ENCODE data around the gene DSEL.

The DSEL gene

GRCh38 chr18:67500522-67501205 is 15.9 kb downstream of the DSEL start:
- no peak for DNase-seq (ENCODE audit: low read depth)

DNA sequence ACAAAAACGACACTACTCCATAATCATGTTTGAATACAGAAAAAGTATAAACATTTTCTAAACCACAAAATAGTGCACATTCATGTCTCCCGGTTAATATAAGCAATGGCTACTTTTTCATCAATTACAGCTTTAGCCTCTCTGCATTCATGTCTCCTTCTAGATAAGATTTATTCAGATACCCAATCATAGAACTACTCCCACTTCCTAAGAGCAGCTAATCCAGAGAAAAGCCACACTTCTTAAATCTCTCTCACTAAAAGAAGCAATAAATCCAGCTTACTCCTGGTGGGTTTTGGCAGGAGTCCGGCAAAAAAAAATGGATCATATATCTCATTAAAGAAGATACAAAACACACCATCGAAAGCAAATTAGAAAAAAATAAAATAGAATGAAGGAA is 20.1 kb downstream of the DSEL start:
- DNase-seq (ENCODE audit: low read depth), result no peak

DNA sequence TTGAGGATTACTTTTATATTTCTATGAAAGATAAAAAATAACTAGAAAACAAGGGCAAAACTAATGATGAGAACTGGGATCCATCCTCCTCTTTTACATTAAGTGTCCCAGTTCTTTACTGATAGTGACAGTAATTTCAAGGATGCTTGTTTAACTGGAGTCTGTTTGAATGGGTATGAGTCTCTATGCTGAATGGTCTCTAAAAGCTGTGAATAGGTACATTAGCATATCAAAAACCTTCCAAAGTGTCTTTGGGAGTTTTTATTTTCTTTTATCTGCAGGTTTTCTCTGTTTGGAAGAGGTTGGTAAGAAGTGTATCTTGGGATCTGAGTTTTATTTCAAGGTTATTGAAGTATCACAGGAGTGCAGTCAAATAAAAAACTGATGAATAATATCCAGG is 30.0 kb downstream of the DSEL start:
- DNase-seq (ENCODE audit: low read depth), result no peak

DNA sequence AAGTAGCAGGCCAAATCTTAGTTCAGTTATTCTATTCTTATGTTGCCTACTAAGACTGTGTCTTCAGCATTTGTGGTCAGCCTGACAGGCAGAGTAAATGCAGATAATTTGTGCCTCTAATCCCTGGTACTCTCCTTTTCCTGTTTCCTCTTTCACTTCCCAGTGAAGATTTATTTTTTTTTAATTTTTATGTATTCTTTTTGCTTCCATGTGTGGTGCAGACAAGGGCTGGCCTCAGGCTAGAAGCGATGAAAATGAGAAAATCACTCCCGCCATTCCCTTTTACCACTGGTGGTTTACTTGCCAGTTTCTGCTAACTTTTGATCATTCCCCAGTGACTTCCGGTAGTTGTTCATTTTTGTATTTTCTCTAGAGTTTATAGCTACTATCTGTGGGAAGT is 30.9 kb downstream of the DSEL start:
- no peak for DNase-seq (ENCODE audit: low read depth)

DNA sequence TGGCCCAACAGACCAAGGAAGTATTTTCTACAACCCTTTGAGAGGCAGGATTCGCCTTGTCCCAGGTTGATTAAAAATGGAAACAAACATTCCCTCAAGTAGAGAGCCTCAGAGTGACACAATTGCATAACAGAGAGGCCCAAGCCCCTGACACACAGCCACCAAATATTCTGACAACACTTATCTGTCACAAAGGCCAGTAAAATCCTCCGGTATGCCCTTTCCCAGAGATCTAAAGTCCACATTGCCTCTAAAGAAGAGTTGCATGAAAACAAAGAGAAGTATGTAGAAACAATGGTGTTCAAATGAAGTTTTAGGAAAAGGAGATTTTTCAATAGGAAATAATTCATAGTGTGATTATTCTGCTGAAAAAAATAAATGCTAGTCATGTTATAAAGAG is 32.1 kb downstream of the DSEL start:
- no peak for DNase-seq (ENCODE audit: low read depth)

DNA sequence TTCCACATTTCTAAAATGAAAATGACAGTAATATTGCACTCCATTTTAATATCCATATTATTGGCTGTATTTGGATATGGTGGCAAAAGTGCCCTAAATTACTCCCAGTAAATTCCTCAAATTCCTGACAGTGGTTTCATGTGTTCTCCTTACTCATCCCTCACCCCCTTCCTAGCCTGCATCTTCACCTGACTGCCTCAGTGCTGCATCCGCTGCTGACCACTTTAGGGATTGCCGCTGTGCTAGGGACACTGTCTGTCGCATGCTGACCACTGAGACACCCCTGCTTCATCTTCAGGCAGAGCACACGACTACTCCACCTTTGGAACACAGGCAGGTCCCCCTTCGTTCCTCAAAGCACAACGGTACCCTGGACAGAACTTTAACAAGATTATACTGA is 32.6 kb downstream of the DSEL start:
- DNase-seq (ENCODE audit: low read depth), result no peak

DNA sequence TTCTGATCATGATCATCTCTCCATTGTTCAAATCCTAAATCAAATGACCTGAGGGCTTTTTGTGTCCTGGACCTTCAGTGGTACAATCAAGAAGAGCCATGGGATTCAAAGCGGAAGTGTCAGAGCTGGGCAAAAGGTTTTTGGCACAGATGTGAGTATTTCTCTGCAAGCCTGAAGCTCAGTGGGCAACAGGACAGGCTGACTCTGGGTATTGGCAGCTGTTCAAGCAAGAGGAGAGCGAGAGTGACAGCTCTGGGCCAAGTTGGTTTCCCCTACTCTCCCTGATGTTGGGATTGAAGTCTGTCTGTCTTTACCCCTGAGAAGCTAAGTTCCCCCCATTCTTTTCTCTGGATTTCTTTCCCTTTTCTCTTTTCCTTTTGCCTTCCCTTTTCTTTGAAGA is 33.3 kb downstream of the DSEL start:
- no peak for DNase-seq (ENCODE audit: low read depth)

- DNase-seq (ENCODE audit: low read depth), result no peak
Observed at GRCh38 chr18:67478249-67478648, 38.3 kb downstream of the DSEL start.

- no peak for DNase-seq (ENCODE audit: low read depth)
Observed at GRCh38 chr18:67477522-67477921, 39.0 kb downstream of the DSEL start.

DNA sequence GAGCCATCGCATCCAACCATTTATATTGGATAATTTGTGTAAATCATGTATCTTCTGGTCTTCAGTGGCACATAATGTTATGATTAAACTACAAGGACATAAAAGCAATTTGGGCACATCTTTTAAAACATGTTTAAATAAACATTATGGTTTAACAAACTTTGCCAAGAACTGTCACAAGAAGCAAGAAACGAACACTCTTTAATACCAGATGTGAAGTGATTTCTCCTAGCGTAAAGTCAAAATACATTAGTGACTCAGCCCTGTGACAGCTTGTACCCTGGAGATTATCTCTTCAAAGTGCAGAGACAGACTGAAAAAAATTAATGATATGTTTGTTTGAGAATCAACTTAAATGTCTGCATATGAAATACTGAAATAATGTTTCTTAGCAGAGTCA is 39.9 kb downstream of the DSEL start:
- no peak for DNase-seq (ENCODE audit: low read depth)

DNA sequence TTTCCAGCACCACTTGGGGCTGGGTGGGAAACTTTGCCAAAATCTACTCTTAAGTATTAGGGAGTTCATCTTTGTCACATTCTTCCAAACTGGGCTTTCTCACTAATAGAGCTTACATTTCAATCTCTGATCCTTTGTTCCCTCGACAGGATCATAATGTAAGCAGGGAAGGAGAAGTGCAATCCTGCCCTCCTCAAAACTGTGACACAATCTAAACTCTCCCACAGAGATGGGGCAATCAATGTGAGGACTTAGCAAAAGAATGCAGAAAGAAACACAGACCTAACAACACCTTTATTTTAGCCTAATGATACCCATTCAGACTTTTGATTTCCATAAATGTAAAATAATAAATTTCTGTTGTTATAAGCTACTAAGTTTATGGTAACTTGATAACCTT is 40.8 kb downstream of the DSEL start:
- DNase-seq (ENCODE audit: low read depth), result no peak

- no peak for DNase-seq (ENCODE audit: low read depth)
Observed at GRCh38 chr18:67468038-67468437, 48.5 kb downstream of the DSEL start.

DNA sequence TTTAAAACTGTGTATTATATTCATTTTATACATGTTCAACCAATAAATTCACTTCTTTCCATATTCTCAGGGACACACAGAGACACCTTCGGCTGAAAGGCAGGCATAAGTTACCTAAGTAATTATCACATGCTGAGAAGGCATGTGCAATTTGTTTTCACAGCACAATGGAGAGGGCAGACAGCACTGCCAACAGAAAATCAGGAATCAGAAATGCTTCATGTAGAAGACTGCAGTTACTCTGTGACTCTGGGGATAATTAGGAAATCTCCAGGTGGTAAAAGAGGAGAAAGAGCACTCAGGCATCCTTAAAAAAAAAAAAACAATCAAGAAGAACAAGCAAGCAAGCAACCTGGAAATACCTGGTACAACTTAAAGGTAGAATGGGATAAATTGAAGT is 49.3 kb downstream of the DSEL start:
- no peak for DNase-seq (ENCODE audit: low read depth)

DNA sequence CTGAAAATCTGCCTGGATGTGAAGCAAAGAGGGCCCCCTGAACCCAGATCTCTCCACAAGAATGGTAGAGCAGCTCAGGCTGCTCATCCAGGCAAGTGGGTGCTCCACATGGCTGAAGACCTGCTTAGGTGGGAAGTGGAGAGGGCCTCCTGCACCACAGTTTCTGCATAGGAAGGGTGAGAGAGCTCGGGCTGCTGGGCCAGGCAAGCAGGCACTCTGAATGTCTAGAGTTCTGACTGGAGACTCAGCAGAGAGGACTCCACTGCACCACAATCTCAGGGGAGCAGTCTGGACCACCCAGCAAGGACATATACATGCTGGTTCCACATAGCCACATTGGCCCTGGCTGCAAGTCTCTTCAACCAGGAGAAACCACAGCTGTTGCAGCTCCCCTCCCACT is 52.0 kb downstream of the DSEL start:
- DNase-seq (ENCODE audit: low read depth), result no peak

DNA sequence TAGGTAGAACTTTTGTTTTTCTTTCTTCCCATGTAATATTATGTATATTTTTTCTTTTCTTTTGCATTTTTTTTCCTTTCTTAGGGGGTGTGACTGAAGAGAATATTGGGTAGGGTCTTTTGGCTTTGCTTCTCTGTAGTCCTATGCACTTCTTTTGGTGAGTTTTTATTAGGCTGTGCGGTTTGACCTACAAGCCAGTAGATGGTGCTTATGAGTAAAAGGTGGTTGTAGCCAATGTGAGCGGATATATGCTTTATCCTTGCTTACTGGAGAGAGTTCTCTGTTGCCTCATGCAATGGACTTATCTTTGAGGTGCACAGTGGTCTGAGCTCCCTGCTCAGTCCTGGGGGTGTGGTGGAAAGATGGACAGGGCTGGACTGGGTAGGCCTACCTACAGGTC is 52.7 kb downstream of the DSEL start:
- no peak for DNase-seq (ENCODE audit: low read depth)

DNA sequence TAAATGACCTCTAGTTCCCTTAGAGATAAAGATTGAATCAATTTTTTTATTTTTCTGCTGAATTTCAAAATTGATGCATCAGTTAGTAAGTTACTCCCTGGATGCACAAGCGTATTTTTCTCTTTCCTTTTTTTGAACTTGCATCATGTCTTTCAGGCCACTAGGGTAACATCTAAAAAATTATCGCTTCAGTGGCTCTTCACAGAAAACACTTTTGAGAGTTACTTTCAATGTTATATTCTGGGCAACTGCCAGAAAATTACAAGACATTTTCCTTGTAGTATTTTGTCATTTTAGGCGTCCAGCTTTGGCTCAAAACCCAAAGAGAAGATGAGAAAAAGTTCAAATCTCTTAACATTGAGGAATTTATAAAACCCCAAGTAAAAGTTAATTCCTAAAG is 59.8 kb downstream of the DSEL start:
- no peak for DNase-seq (ENCODE audit: low read depth)

Measured in activated gamma-delta T cell treated with anti-CD3 and anti-CD28 coated beads, Interleukin-2, amount 50 U/mL, for 16 hours (primary cell).